ENCODE results near the gene HPS3. TPM values are rescaled to one million over a fixed set of nuclear protein-coding genes. Genes with fewer than 3 reads are reported as not detected.

HPS3 gene
- total RNA-seq, 1 donor from 2014 or later, result 25.1 TPM

DNA sequence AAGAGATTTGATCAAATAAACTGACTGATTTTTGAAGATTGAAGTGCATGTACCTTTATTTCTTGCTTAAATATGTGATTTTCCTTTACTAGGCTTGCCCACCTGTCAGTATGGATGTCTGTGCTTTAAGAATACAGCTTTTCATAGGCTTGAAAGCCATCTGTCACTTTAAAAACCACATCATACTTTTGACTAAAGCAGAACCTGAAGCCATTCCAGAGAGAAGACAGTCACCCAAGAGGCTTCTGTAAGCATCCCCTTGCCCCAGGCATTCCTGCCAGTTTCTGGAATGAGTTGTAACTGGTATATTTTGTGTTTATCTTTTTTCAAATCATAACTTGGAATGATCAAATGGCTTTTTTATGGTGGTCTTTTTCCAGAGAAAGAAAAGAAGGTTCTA is 24.0 kb downstream of the HPS3 start:
- TF ChIP-seq, protein P1, sequence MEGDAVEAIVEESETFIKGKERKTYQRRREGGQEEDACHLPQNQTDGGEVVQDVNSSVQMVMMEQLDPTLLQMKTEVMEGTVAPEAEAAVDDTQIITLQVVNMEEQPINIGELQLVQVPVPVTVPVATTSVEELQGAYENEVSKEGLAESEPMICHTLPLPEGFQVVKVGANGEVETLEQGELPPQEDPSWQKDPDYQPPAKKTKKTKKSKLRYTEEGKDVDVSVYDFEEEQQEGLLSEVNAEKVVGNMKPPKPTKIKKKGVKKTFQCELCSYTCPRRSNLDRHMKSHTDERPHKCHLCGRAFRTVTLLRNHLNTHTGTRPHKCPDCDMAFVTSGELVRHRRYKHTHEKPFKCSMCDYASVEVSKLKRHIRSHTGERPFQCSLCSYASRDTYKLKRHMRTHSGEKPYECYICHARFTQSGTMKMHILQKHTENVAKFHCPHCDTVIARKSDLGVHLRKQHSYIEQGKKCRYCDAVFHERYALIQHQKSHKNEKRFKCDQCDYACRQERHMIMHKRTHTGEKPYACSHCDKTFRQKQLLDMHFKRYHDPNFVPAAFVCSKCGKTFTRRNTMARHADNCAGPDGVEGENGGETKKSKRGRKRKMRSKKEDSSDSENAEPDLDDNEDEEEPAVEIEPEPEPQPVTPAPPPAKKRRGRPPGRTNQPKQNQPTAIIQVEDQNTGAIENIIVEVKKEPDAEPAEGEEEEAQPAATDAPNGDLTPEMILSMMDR (IDR thresholded peaks at IDR 0.05), result no peak
- no peak overlapping the region for H3K27ac ChIP-seq
- ATAC-seq (no peak), DNase-seq (no peak)
- peaks cover 94% of the 10 kb centered on the region for H3K36me3 ChIP-seq
- intact Hi-C loops (cut with DNase I), result no loop called here
- no peaks in the 10 kb centered on the region for H3K9me3 ChIP-seq
- H3K4me1 ChIP-seq, result peaks cover 15% of the 10 kb centered on the region
- H3K4me3 ChIP-seq, result no peak overlapping the region
- no peaks in the 10 kb centered on the region for H3K27me3 ChIP-seq (ENCODE audit: low read depth)

DNA sequence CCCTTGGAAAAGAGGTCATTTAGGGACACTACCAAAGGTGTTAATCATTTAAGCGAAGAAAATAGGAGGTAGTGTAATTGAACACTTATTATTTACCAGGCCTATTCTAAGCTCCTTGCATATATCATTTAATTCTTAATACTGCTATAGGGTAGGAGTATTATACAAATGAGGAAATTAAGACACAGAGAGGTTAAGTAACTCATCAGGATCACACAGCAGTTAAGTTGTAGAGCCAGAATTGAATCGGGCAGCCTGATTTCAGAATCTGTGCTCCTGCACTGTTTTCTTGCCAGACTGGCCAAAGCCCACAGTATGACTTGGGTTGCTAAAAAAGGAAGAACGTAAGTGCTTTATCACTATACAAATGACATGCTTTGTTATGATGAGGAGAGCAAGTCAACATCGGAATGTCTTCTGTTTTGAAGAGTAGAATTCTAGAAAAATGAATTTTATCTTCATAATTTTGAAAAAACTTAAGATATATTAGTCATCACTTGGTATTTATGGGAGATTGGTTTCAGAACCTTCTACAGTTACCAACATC is 31.4 kb downstream of the HPS3 start:
- intact Hi-C loops (cut with DNase I), result no loop called here
- Histone ChIP-seq H3K36me3 (peaks cover 92% of the 10 kb centered on the region), H3K27ac (no peak overlapping the region), H3K4me3 (no peak overlapping the region), H3K9me3 (no peaks in the 10 kb centered on the region), H3K27me3 (ENCODE audit: low read depth) (no peaks in the 10 kb centered on the region), H3K4me1 (no peaks in the 10 kb centered on the region)
- DNase-seq (no peak), ATAC-seq (no peak)
- TF ChIP-seq, protein P1 (IDR thresholded peaks at IDR 0.05), result no peak

- DNase-seq (no peak), ATAC-seq (no peak)
- no peaks in the 10 kb centered on the region for H3K27me3 ChIP-seq (ENCODE audit: low read depth)
- H3K4me1 ChIP-seq, result no peaks in the 10 kb centered on the region
- no peaks in the 10 kb centered on the region for H3K9me3 ChIP-seq
- no peak overlapping the region for H3K27ac ChIP-seq
- intact Hi-C loops (cut with DNase I), result no loop called here
- H3K4me3 ChIP-seq, result no peak overlapping the region
- H3K36me3 ChIP-seq, result peaks cover 88% of the 10 kb centered on the region
- TF ChIP-seq, protein P1 (IDR thresholded peaks at IDR 0.05), result no peak
Measured at GRCh38 chr3:149162007-149162406, 32.6 kb downstream of the HPS3 start.

DNA sequence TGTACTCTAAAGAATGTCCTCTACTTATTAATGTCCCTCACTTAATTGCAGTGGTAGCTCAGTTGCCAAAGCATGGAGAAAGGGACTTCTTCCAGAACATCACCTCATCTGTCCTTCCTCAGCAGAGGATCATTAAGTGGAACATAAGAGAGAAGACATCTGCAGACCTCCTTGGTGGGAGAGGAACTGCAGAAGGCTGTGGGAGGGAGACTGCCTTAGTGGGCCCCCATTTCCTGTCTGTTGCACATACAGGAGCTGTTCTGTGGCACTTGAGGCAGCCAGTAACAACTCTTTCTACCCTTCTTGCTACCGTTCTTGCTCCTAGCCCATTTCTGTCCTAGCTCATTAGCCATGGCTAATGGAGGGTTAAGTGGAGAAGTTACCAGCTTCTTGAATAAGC is 33.6 kb downstream of the HPS3 start:
- no peak overlapping the region for H3K27ac ChIP-seq
- H3K4me3 ChIP-seq, result no peak overlapping the region
- H3K27me3 ChIP-seq (ENCODE audit: low read depth), result no peaks in the 10 kb centered on the region
- intact Hi-C loops (cut with DNase I), result no loop called here
- no peaks in the 10 kb centered on the region for H3K9me3 ChIP-seq
- H3K4me1 ChIP-seq, result no peaks in the 10 kb centered on the region
- peaks cover 87% of the 10 kb centered on the region for H3K36me3 ChIP-seq
- ATAC-seq (no peak), DNase-seq (no peak)
- TF ChIP-seq, protein P1 (IDR thresholded peaks at IDR 0.05), result no peak

- Histone ChIP-seq H3K4me3 (no peak overlapping the region), H3K27ac (no peak overlapping the region), H3K36me3 (peaks cover 84% of the 10 kb centered on the region), H3K27me3 (ENCODE audit: low read depth) (no peaks in the 10 kb centered on the region), H3K9me3 (no peaks in the 10 kb centered on the region), H3K4me1 (no peaks in the 10 kb centered on the region)
- intact Hi-C loops (cut with DNase I), result no loop called here
- DNase-seq (no peak), ATAC-seq (no peak)
- TF ChIP-seq, protein P1 (IDR thresholded peaks at IDR 0.05), result no peak
Measured at GRCh38 chr3:149167898-149168297, 38.5 kb downstream of the HPS3 start.

DNA sequence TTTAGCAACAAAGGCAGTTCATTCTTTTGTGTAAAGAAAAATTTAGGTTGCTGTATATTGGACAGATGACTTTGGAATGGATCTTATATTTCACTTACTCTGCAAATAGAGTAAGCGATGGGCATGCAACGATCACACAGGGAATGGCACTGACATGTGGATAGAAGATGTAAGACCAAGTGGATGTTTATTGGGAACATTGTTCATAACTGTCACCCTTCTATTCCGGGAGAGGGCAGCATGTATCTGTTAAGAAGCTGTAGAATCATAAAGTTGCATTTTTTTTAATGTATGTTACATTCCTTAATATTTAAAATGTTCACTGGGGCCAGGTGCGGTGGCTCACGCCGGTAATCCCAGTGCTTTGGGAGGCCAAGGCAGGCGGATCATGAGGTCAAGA is 41.2 kb downstream of the HPS3 start:
- Histone ChIP-seq H3K4me1 (no peaks in the 10 kb centered on the region), H3K4me3 (no peak overlapping the region), H3K27ac (no peak overlapping the region), H3K9me3 (no peaks in the 10 kb centered on the region), H3K36me3 (peaks cover 78% of the 10 kb centered on the region), H3K27me3 (ENCODE audit: low read depth) (no peaks in the 10 kb centered on the region)
- TF ChIP-seq, protein P1 (IDR thresholded peaks at IDR 0.05), result no peak
- ATAC-seq (no peak), DNase-seq (no peak)
- intact Hi-C loops (cut with DNase I), result no loop called here

All from lower lobe of right lung (tissue), 2 donors.